GM23248 (cell line): ENCODE measurements around the gene MALT1. TPM values are rescaled to one million over a fixed set of nuclear protein-coding genes. Genes with fewer than 3 reads are reported as not detected.

Source experiments
- DNase-seq: peaks from one replicate; pipeline ENCODE4 v3.0.0-alpha.2; 2015
- H2AFZ ChIP-seq: fragments of 200-600 bp; sonication (generic); 2 replicates; pipeline ENCODE4 v1.6.1; 2016; ENCODE audit warnings: antibody characterized with exemption
- H3F3A ChIP-seq: fragments of 200-600 bp; sonication (generic); 2 replicates; pipeline ENCODE4 v1.6.1; 2016; ENCODE audit warnings: mild to moderate bottlenecking, antibody characterized with exemption, mixed run types; ENCODE audit not compliant: insufficient read depth
- H3K27ac ChIP-seq: fragments of 200-600 bp; sonication (generic); 2 replicates; pipeline ENCODE4 v1.5.1; 2016; ENCODE audit warnings: mild to moderate bottlenecking
- H3K27me3 ChIP-seq: fragments of 200-600 bp; sonication (generic); replicated peaks from 2 replicates; pipeline ENCODE4 v1.6.1; 2016; ENCODE audit warnings: mild to moderate bottlenecking; ENCODE audit not compliant: insufficient read depth
- H3K36me3 ChIP-seq: fragments of 200-600 bp; sonication (generic); 2 replicates; pipeline ENCODE4 v1.6.1; 2016; ENCODE audit warnings: low read depth, mild to moderate bottlenecking
- H3K4me1 ChIP-seq: fragments of 200-600 bp; sonication (generic); 2 replicates; pipeline ENCODE4 v1.6.1; 2016; ENCODE audit warnings: mild to moderate bottlenecking; ENCODE audit not compliant: insufficient read depth
- H3K4me2 ChIP-seq: fragments of 200-600 bp; sonication (generic); one replicate; pipeline ENCODE4 v1.6.1; 2016; ENCODE audit warnings: mild to moderate bottlenecking; ENCODE audit not compliant: unreplicated experiment
- H3K4me3 ChIP-seq: fragments of 200-600 bp; sonication (generic); 2 replicates; pipeline ENCODE4 v1.5.1; 2016; ENCODE audit warnings: mild to moderate bottlenecking
- H3K79me2 ChIP-seq: fragments of 200-600 bp; sonication (generic); 2 replicates; pipeline ENCODE4 v1.6.1; 2016; ENCODE audit warnings: mild to moderate bottlenecking; ENCODE audit not compliant: insufficient read depth
- H3K9ac ChIP-seq: fragments of 200-600 bp; sonication (generic); 2 replicates; pipeline ENCODE4 v1.6.1; 2016; ENCODE audit warnings: mild to moderate bottlenecking
- H3K9me2 ChIP-seq: fragments of 200-600 bp; sonication (generic); 2 replicates; pipeline ENCODE4 v1.6.1; 2016; ENCODE audit warnings: mixed run types, mild to moderate bottlenecking, moderate library complexity; ENCODE audit not compliant: insufficient read depth
- H3K9me3 ChIP-seq: fragments of 200-600 bp; sonication (generic); one replicate; pipeline ENCODE4 v1.6.1; 2017; ENCODE audit warnings: low read depth
- H4K20me1 ChIP-seq: fragments of 200-600 bp; sonication (generic); 2 replicates; pipeline ENCODE4 v1.6.0; 2016; ENCODE audit not compliant: insufficient read depth
- EZH2 ChIP-seq: fragments of 200-600 bp; sonication (generic); IDR thresholded peaks from 2 replicates; pipeline ENCODE4 v1.6.1; 2018; ENCODE audit warnings: antibody characterized with exemption, mild to moderate bottlenecking; ENCODE audit not compliant: insufficient read depth, poor library complexity, severe bottlenecking
- EZH2phosphoT487 ChIP-seq: fragments of 200-600 bp; sonication (generic); IDR thresholded peaks from 2 replicates; pipeline ENCODE4 v1.6.1; 2018; ENCODE audit warnings: antibody characterized with exemption, moderate library complexity, mild to moderate bottlenecking, low read depth; ENCODE audit not compliant: insufficient read depth
- WGBS, 2 experiments: methylation state at CpG; one replicate each; pipeline ENCODE4 v1.1.6; 2015 to 2017; ENCODE audit warnings: low lambda C conversion rate in 2 of 2, low coverage in 1 of 2; ENCODE audit errors: missing lambda C conversion rate in 2 of 2; 5-methylcytosine and 5-hydroxymethylcytosine counted together
- in situ Hi-C: fragments of 300-500 bp; cut with MboI; formaldehyde crosslinking; loops from 2 replicates; pipeline ENCODE4 v1.15.0; 2020
- polyA plus RNA-seq: library from polyadenylated mRNA; unstranded; fragments of >200 nt; fragmentation: Nextera tagmentation; extraction: Ambion mirVana; gene quantifications from 2 replicates; pipeline ENCODE4 v1.2.1, GENCODE V29; 2016
- total RNA-seq: library from RNA; depleted of rRNA; stranded (reverse); fragments of >200 nt; shearing (Covaris generic); gene quantifications from 2 replicates; pipeline ENCODE4 v1.2.3, GENCODE V29; 2014; rRNA removed

MALT1 gene
- total RNA-seq (42.5 and 44.0 TPM in 2 replicates), polyA plus RNA-seq (10.9 and 12.6 TPM in 2 replicates)

- Histone ChIP-seq H3F3A (peaks cover 37% of the 10 kb centered on the region), H3K4me3 (peak within 1 kb of the TSS; percentile 79), H3K36me3 (no peaks in the 10 kb centered on the region), H3K27me3 (no peaks in the 10 kb centered on the region), H3K4me1 (peaks cover 64% of the 10 kb centered on the region), H3K79me2 (peaks cover 44% of the 10 kb centered on the region), H4K20me1 (0 out of 2 replicates have a peak, but pooled peaks cover 3% of the 10 kb centered on the region), H3K9me2 (no peaks in the 10 kb centered on the region), H2AFZ (peak within 1 kb of the TSS; percentile 80), H3K27ac (peak within 1 kb of the TSS; percentile 83), H3K9me3 (no peaks in the 10 kb centered on the region), H3K9ac (peak within 1 kb of the TSS; percentile 80), H3K4me2 (peak within 1 kb of the TSS; percentile 95)
- 1 to 2% methylated on average over 26 to 37 of the region's 60 CpGs for WGBS, 2 experiments
- in situ Hi-C loops = no loop called here
- DNase-seq = peak; percentile 97
- TF ChIP-seq EZH2 (no peak), EZH2phosphoT487 (no peak)
Observed at GRCh38 chr18:58671111-58671631, at the start of gene MALT1. MALT1 (plus strand) TSS chr18:58671465; CDS start chr18:58671644, 179 bp downstream.

- in situ Hi-C loops = no loop called here
- Histone ChIP-seq H3K9me2 (no peaks in the 10 kb centered on the region), H3K79me2 (no peaks in the 10 kb centered on the region), H3K9ac (no peak overlapping the region), H3K27ac (no peak overlapping the region), H3K4me3 (no peak overlapping the region), H4K20me1 (no peaks in the 10 kb centered on the region), H2AFZ (no peak overlapping the region), H3K9me3 (no peaks in the 10 kb centered on the region), H3K4me2 (no peak overlapping the region), H3K27me3 (no peaks in the 10 kb centered on the region), H3K36me3 (no peaks in the 10 kb centered on the region), H3K4me1 (peaks cover 9% of the 10 kb centered on the region), H3F3A (no peaks in the 10 kb centered on the region; the same call in 1 of the 2 replicates)
- WGBS, 2 experiments = 94 to 95% methylated on average over 6 of the region's 6 CpGs
- TF ChIP-seq EZH2phosphoT487 = no peak
- TF ChIP-seq EZH2 = no peak
- DNase-seq = no peak
Observed at GRCh38 chr18:58624011-58624410, 47.3 kb upstream of the MALT1 start.

- H3K27ac ChIP-seq = no peak overlapping the region
- H3F3A ChIP-seq = no peaks in the 10 kb centered on the region; the same call in 1 of the 2 replicates
- H2AFZ ChIP-seq = no peak overlapping the region
- H3K9me2 ChIP-seq = no peaks in the 10 kb centered on the region
- H3K9me3 ChIP-seq = no peaks in the 10 kb centered on the region
- peaks cover 14% of the 10 kb centered on the region for H3K4me1 ChIP-seq
- no peaks in the 10 kb centered on the region for H3K79me2 ChIP-seq
- no peak overlapping the region for H3K9ac ChIP-seq
- no peaks in the 10 kb centered on the region for H3K27me3 ChIP-seq
- no peak for DNase-seq
- no peak for TF ChIP-seq EZH2
- no peak for TF ChIP-seq EZH2phosphoT487
- H3K36me3 ChIP-seq = no peaks in the 10 kb centered on the region
- no peaks in the 10 kb centered on the region for H4K20me1 ChIP-seq
- no peak overlapping the region for H3K4me3 ChIP-seq
- no peak overlapping the region for H3K4me2 ChIP-seq
- in situ Hi-C loops = no loop called here
- 93 to 94% methylated on average over 10 of the region's 10 CpGs for WGBS, 2 experiments
Observed at GRCh38 chr18:58625839-58626238, 45.4 kb upstream of the MALT1 start.

- Histone ChIP-seq H3K79me2 (no peaks in the 10 kb centered on the region), H4K20me1 (no peaks in the 10 kb centered on the region), H3K4me1 (peaks cover 17% of the 10 kb centered on the region), H3K27me3 (no peaks in the 10 kb centered on the region), H2AFZ (no peak overlapping the region), H3K9ac (no peak overlapping the region), H3K36me3 (no peaks in the 10 kb centered on the region), H3K4me3 (no peak overlapping the region), H3K4me2 (no peak overlapping the region), H3K9me2 (no peaks in the 10 kb centered on the region), H3K9me3 (no peaks in the 10 kb centered on the region), H3K27ac (no peak overlapping the region), H3F3A (no peaks in the 10 kb centered on the region; the same call in 1 of the 2 replicates)
- no peak for DNase-seq
- TF ChIP-seq EZH2 = no peak
- no peak for TF ChIP-seq EZH2phosphoT487
- in situ Hi-C loops = no loop called here
- WGBS, 2 experiments = 92 to 100% methylated on average over 2 of the region's 2 CpGs
Observed at GRCh38 chr18:58630071-58630470, 41.2 kb upstream of the MALT1 start.
